ENCODE data around the gene SORCS2. TPM values are rescaled to one million over a fixed set of nuclear protein-coding genes. Genes with fewer than 3 reads are reported as not detected.

The SORCS2 gene
- polyA plus RNA-seq, 1 donor (not counting 4 experiments of a cell fraction or from before 2014, with no cell fraction given) = 0.09 TPM

DNA sequence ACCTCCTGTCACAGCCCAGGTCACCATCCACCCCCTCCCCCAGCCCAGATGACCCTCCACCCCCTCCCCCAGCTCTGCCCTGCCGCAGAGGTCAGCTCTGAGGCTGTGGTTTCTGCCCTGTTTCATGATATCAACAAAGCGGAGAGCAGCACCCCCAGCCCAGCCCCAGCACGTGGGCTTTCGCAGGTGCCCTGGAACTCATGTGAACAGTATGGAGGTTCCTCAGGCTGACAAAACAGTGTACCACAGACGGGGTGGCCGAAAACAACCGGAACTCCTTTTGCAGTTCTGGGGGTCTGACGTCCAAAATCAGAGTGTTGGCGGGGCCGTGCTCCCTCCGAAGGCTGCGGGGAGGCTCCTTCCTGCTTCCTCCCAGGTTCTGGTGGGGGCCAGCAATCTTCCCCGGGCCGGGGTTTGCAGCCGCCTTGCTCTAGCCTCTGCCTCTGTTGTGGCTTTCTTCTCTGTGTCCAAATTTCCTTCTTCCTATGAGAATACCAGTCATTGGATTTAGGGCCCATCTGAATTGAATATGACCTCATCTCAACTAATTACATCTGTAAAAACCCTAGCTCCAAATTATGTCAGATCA, 250.3 kb downstream of the SORCS2 start:
- TF ChIP-seq, protein P1, sequence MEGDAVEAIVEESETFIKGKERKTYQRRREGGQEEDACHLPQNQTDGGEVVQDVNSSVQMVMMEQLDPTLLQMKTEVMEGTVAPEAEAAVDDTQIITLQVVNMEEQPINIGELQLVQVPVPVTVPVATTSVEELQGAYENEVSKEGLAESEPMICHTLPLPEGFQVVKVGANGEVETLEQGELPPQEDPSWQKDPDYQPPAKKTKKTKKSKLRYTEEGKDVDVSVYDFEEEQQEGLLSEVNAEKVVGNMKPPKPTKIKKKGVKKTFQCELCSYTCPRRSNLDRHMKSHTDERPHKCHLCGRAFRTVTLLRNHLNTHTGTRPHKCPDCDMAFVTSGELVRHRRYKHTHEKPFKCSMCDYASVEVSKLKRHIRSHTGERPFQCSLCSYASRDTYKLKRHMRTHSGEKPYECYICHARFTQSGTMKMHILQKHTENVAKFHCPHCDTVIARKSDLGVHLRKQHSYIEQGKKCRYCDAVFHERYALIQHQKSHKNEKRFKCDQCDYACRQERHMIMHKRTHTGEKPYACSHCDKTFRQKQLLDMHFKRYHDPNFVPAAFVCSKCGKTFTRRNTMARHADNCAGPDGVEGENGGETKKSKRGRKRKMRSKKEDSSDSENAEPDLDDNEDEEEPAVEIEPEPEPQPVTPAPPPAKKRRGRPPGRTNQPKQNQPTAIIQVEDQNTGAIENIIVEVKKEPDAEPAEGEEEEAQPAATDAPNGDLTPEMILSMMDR (optimal IDR thresholded peaks at IDR 0.05 in 1 of 3, IDR thresholded peaks at IDR 0.05 in 1 of 3, conservative IDR thresholded peaks at IDR 0.05 in 1 of 3; ENCODE audit: extremely low read depth in 1 of 3, insufficient read depth in 2 of 3, low read length in 3 of 3) = no peak
- no peak for TF ChIP-seq EZH2 (IDR thresholded peaks at IDR 0.05; ENCODE audit: low read length)
- FAIRE-seq = no peak
- dilution Hi-C loops (cut with MboI; ENCODE audit: extremely low pct_ligation_motif_present, low sequenced_read_pairs) = no loop called here

DNA sequence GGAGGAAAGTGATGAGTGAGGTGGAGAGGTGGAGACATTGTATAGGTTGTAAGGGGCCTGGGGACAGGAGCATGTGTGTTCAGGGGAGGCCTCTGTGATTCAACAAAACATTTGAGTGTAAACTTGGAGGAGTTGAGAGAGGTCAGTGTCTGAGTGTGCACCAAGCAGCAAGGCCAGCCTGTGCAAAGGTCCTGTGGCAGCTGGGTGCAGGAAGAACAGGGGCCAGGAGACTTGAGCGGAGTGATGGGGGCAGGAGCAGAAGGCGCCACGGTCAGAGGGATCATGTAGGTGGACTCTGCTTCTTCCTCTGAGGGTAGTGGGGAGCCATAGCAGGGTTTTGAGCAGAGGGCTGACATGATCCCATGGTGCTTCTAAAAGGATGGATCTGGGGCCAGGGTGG, 252.0 kb downstream of the SORCS2 start:
- H3K79me2 ChIP-seq (ENCODE audit: control insufficient read depth, insufficient read depth, low read length) = no peaks in the 10 kb centered on the region
- no peak overlapping the region for H3K27ac ChIP-seq (ENCODE audit: control insufficient read depth, insufficient read depth, low read length)
- FAIRE-seq (no peak), DNase-seq (ENCODE audit: low read depth, low spot score) (no peak)
- TF ChIP-seq EZH2 (IDR thresholded peaks at IDR 0.05; ENCODE audit: low read length) = no peak
- TF ChIP-seq, protein P1 (optimal IDR thresholded peaks at IDR 0.05 in 1 of 3, IDR thresholded peaks at IDR 0.05 in 1 of 3, conservative IDR thresholded peaks at IDR 0.05 in 1 of 3; ENCODE audit: extremely low read depth in 1 of 3, insufficient read depth in 2 of 3, low read length in 3 of 3) = no peak
- no peaks in the 10 kb centered on the region for H3K9me1 ChIP-seq (ENCODE audit: control insufficient read depth, extremely low read depth, insufficient read depth, low read length)
- no peak overlapping the region for H3K4me2 ChIP-seq (ENCODE audit: control insufficient read depth, extremely low read depth, insufficient read depth, low read depth, low read length)
- H3K36me3 ChIP-seq (ENCODE audit: control insufficient read depth in 2 of 2, extremely low read depth in 1 of 2, insufficient read depth in 2 of 2, low read length in 2 of 2) = no peaks in the 10 kb centered on the region
- dilution Hi-C loops (cut with MboI; ENCODE audit: extremely low pct_ligation_motif_present, low sequenced_read_pairs) = no loop called here
- no peaks in the 10 kb centered on the region for H3K9me3 ChIP-seq (ENCODE audit: control insufficient read depth, low read depth, low read length)
- no peak overlapping the region for H3K4me3 ChIP-seq (ENCODE audit: control insufficient read depth in 2 of 3, extremely low read depth in 1 of 3, insufficient read depth in 2 of 3, low read depth in 1 of 3, low read length in 3 of 3)
- no peak overlapping the region for H3K9ac ChIP-seq (ENCODE audit: control insufficient read depth, extremely low read depth, insufficient read depth, low read length)
- H4K20me1 ChIP-seq (ENCODE audit: control insufficient read depth, extremely low read depth, insufficient read depth, low read length) = no peaks in the 10 kb centered on the region
- no peaks in the 10 kb centered on the region for H3K4me1 ChIP-seq (ENCODE audit: control insufficient read depth, extremely low read depth, insufficient read depth, low read length)
- peaks cover 11% of the 10 kb centered on the region for H3K27me3 ChIP-seq (ENCODE audit: control insufficient read depth, extremely low read depth, insufficient read depth, low read length)
- H2AFZ ChIP-seq (ENCODE audit: control insufficient read depth, low read length) = no peak overlapping the region

More for the DNA sequence above, 250.3 kb downstream of the SORCS2 start:
- Histone ChIP-seq H3K27me3 (ENCODE audit: control insufficient read depth, extremely low read depth, insufficient read depth, low read length) (peaks cover 11% of the 10 kb centered on the region), H3K9me3 (ENCODE audit: control insufficient read depth, low read depth, low read length) (no peaks in the 10 kb centered on the region), H3K9me1 (ENCODE audit: control insufficient read depth, extremely low read depth, insufficient read depth, low read length) (no peaks in the 10 kb centered on the region), H3K4me2 (ENCODE audit: control insufficient read depth, extremely low read depth, insufficient read depth, low read depth, low read length) (no peak overlapping the region), H3K4me1 (ENCODE audit: control insufficient read depth, extremely low read depth, insufficient read depth, low read length) (no peaks in the 10 kb centered on the region), H4K20me1 (ENCODE audit: control insufficient read depth, extremely low read depth, insufficient read depth, low read length) (no peaks in the 10 kb centered on the region), H3K4me3 (ENCODE audit: control insufficient read depth in 2 of 3, extremely low read depth in 1 of 3, insufficient read depth in 2 of 3, low read depth in 1 of 3, low read length in 3 of 3) (no peak overlapping the region), H3K79me2 (ENCODE audit: control insufficient read depth, insufficient read depth, low read length) (no peaks in the 10 kb centered on the region), H3K36me3 (ENCODE audit: control insufficient read depth in 2 of 2, extremely low read depth in 1 of 2, insufficient read depth in 2 of 2, low read length in 2 of 2) (no peaks in the 10 kb centered on the region), H3K9ac (ENCODE audit: control insufficient read depth, extremely low read depth, insufficient read depth, low read length) (no peak overlapping the region), H2AFZ (ENCODE audit: control insufficient read depth, low read length) (no peak overlapping the region), H3K27ac (ENCODE audit: control insufficient read depth, insufficient read depth, low read length) (no peak overlapping the region)
- DNase-seq (ENCODE audit: low read depth, low spot score) = no peak

Measured in keratinocyte (primary cell).